GM18520 (cell line): Measurements from ENCODE around the gene RTP5.

Source experiments
- ATAC-seq: cut with Tn5 transposase; IDR thresholded peaks from one replicate; pipeline ENCODE4 v1.9.1; 2021; ENCODE audit not compliant: unreplicated experiment

RTP5 gene

GRCh38 chr2:241857572-241858121 is 11.9 kb upstream of the RTP5 start:
- ATAC-seq: no peak

GRCh38 chr2:241858206-241859016 is 11.1 kb upstream of the RTP5 start, which contains the start of gene PDCD1:
PDCD1 (minus strand) TSS chr2:241858894; CDS start chr2:241858838, 56 bp downstream.
- no peak for ATAC-seq

GRCh38 chr2:241859017-241859435 is 10.5 kb upstream of the RTP5 start:
- ATAC-seq: no peak

GRCh38 chr2:241859436-241860183 is 9.9 kb upstream of the RTP5 start:
- ATAC-seq: no peak

- no peak for ATAC-seq
These were observed 9.1 kb upstream of the RTP5 start for GRCh38 chr2:241860184-241861078.

GRCh38 chr2:241861264-241861663 is 8.3 kb upstream of the RTP5 start:
- ATAC-seq: no peak

GRCh38 chr2:241862093-241862492 is 7.4 kb upstream of the RTP5 start:
- no peak for ATAC-seq

- ATAC-seq: no peak
These were observed 6.6 kb upstream of the RTP5 start for GRCh38 chr2:241862775-241863535.

- no peak for ATAC-seq
These were observed 6.0 kb upstream of the RTP5 start for GRCh38 chr2:241863536-241863954.

- ATAC-seq: no peak
These were observed 5.2 kb upstream of the RTP5 start for GRCh38 chr2:241864168-241864849.

- ATAC-seq: no peak
These were observed 4.7 kb upstream of the RTP5 start for GRCh38 chr2:241864850-241865213.

- ATAC-seq: no peak
These were observed 4.0 kb upstream of the RTP5 start for GRCh38 chr2:241865416-241865956.

- no peak for ATAC-seq
These were observed 3.4 kb upstream of the RTP5 start for GRCh38 chr2:241865957-241866789.

GRCh38 chr2:241866790-241867645 is 2.5 kb upstream of the RTP5 start:
- ATAC-seq: no peak

GRCh38 chr2:241867776-241868420 is 1.6 kb upstream of the RTP5 start:
- ATAC-seq: no peak

GRCh38 chr2:241868661-241869081 is 858 bp upstream of the RTP5 start:
- ATAC-seq: no peak

- ATAC-seq: no peak
These were observed 582 bp downstream of the RTP5 start for GRCh38 chr2:241870081-241870541.
